NCI-H2107 (cell line): ENCODE measurements around the gene KRTAP20-4.

Experiments used
- DNase-seq: peaks from one replicate; lab custom pipeline; 2025; lab: John Stamatoyannopoulos, UW

The KRTAP20-4 gene

DNA sequence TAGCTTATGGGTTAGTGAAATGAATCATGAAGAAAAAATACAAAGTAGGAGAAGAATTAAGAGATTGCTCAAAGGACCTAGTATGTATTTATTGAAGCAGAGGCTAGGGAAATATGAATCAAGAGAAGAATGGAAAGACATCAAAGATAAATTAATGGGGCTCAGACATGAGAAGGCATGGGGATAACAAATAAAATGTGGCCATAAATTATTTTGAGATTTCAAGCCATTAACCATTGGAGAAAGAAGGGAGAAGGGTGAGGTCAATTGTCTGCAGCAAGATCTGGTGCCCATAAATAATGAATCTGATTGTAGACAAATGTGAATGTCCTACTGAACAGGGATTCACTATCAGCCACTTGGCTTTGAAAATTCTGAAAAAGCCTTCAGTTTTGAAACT, 32.5 kb downstream of the KRTAP20-4 start:
- DNase-seq = no peak

DNA sequence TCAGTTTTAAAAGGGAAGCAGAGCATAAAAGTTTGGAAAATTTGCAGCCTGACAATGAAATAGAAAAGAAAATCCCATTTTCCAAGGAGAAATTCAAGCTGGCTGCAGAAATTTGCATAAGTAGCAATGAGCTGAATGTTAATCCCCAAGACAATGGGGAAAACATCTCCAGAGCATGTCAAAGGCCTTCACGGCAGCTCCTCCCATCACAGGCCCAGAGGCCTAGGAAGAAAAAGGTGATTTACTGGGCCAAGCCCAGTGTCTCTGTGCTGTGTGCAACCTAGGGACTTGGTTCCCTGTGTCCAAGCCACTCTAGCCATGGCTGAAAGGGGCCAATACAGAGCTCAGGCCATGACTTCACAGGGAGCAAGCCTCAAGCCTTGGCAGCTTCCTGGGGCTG, 48.3 kb downstream of the KRTAP20-4 start:
- no peak for DNase-seq
